Left ventricle myocardium inferior (tissue), 1 donor: Measurements from ENCODE around the gene HSF2BP. TPM values are rescaled to one million over a fixed set of nuclear protein-coding genes. Genes with fewer than 3 reads are reported as not detected.

Source experiments
- DNase-seq: peaks from one replicate; pipeline ENCODE4 v3.0.0-alpha.2; 2020
- H3K27ac ChIP-seq: fragments of 200-600 bp; replicated peaks from 2 replicates; pipeline ENCODE4 v1.8.0; 2021
- H3K27me3 ChIP-seq: fragments of 200-600 bp; 2 replicates; pipeline ENCODE4 v1.8.0; 2021; ENCODE audit warnings: low read depth
- H3K36me3 ChIP-seq: fragments of 200-600 bp; 2 replicates; pipeline ENCODE4 v1.8.0; 2021
- H3K4me1 ChIP-seq: fragments of 200-600 bp; 2 replicates; pipeline ENCODE4 v1.8.0; 2021
- H3K4me3 ChIP-seq: fragments of 200-600 bp; 2 replicates; pipeline ENCODE4 v1.8.0; 2021; ENCODE audit warnings: mild to moderate bottlenecking, moderate library complexity
- H3K9me3 ChIP-seq: fragments of 200-600 bp; replicated peaks from 2 replicates; pipeline ENCODE4 v1.8.0; 2021
- CTCF ChIP-seq: fragments of 200-600 bp; IDR thresholded peaks from 2 replicates; pipeline ENCODE4 v1.8.0; 2021; ENCODE audit warnings: antibody characterized with exemption, mild to moderate bottlenecking, borderline replicate concordance
- intact Hi-C: fragments of 100-400 bp; cut with micrococcal nuclease; formaldehyde crosslinking; loops from one replicate; pipeline ENCODE4 v1.11.0; 2022
- total RNA-seq: library from RNA; stranded (reverse); fragmentation: NEBNext Ultra II Directional; extraction: Animal tissue kit (Norgen Biotek cat#: 25700); gene quantifications from one replicate; pipeline ENCODE4 v1.2.1, GENCODE V29; 2021
- donor health status: DM: no; HTN: yes; CAD: no; lungs with severe emphysema.

HSF2BP gene
- total RNA-seq, 1 donor from 2014 or later = 0.16 TPM

GRCh38 chr21:43690346-43690745, 31.1 kb upstream of the HSF2BP start:
- Histone ChIP-seq H3K27me3 (no peaks in the 10 kb centered on the region), H3K9me3 (no peaks in the 10 kb centered on the region), H3K36me3 (peaks cover 95% of the 10 kb centered on the region), H3K27ac (no peak overlapping the region), H3K4me3 (no peak overlapping the region), H3K4me1 (peaks cover 16% of the 10 kb centered on the region)
- no peak for DNase-seq
- TF ChIP-seq CTCF = no peak
- intact Hi-C loops = no loop called here

GRCh38 chr21:43689556-43690337, 30.5 kb upstream of the HSF2BP start:
- H3K27ac ChIP-seq = no peak overlapping the region
- H3K4me3 ChIP-seq = no peak overlapping the region
- DNase-seq = no peak
- H3K4me1 ChIP-seq = peaks cover 16% of the 10 kb centered on the region
- no peaks in the 10 kb centered on the region for H3K27me3 ChIP-seq
- no peak for TF ChIP-seq CTCF
- H3K9me3 ChIP-seq = no peaks in the 10 kb centered on the region
- H3K36me3 ChIP-seq = peaks cover 100% of the 10 kb centered on the region
- intact Hi-C loops = no loop called here

DNA sequence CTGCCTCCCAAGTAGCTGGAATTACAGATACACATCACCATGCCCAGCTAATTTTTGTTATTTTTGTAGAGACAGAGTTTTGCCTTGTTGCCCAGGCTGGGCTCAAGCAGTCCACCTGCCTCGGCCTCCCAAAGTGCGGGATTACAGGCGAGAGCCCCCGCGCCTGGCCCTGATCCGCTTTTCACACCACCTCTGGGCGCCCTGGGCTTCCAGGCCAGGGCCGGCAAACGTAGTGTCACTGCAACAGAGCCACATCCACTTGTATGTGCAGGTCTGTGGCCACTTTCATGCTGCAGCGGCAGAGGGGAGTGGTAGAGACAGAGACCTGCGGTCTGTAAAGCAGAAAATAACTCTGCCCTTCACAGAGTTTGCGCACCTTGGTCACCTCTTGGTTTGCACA, 29.6 kb upstream of the HSF2BP start:
- H3K27me3 ChIP-seq = no peaks in the 10 kb centered on the region
- H3K9me3 ChIP-seq = no peaks in the 10 kb centered on the region
- H3K4me1 ChIP-seq = peaks cover 21% of the 10 kb centered on the region
- H3K27ac ChIP-seq = no peak overlapping the region
- intact Hi-C loops = no loop called here
- DNase-seq = no peak
- TF ChIP-seq CTCF = no peak
- no peak overlapping the region for H3K4me3 ChIP-seq
- H3K36me3 ChIP-seq = peaks cover 100% of the 10 kb centered on the region

GRCh38 chr21:43687566-43688399, 28.5 kb upstream of the HSF2BP start:
- Histone ChIP-seq H3K9me3 (no peaks in the 10 kb centered on the region), H3K36me3 (peaks cover 100% of the 10 kb centered on the region), H3K4me3 (no peak overlapping the region), H3K27me3 (no peaks in the 10 kb centered on the region), H3K27ac (peak overlapping the region; percentile 16), H3K4me1 (peaks cover 21% of the 10 kb centered on the region)
- DNase-seq = no peak
- no peak for TF ChIP-seq CTCF
- intact Hi-C loops = no loop called here

GRCh38 chr21:43686811-43687565, 27.7 kb upstream of the HSF2BP start:
- no peak for DNase-seq
- Histone ChIP-seq H3K4me3 (no peak overlapping the region), H3K27me3 (no peaks in the 10 kb centered on the region), H3K27ac (peak overlapping the region; percentile 16), H3K4me1 (peaks cover 21% of the 10 kb centered on the region), H3K9me3 (no peaks in the 10 kb centered on the region), H3K36me3 (peaks cover 100% of the 10 kb centered on the region)
- intact Hi-C loops = no loop called here
- no peak for TF ChIP-seq CTCF
